Osteocyte (in vitro differentiated cells): ENCODE data around the gene ADRA1B. TPM values are rescaled to one million over a fixed set of nuclear protein-coding genes. Genes with fewer than 3 reads are reported as not detected.
"Not testable (repeated sequence)": the region's sequence is repeated elsewhere in the genome, so short reads cannot be mapped to it uniquely, and the experiment has no call there.

ENCODE experiments used
- DNase-seq: peaks from one replicate; pipeline ENCODE4 v3.0.0; 2021; ENCODE audit warnings: mixed read lengths; ENCODE audit not compliant: unreplicated experiment; ENCODE audit errors: extremely low spot score
- H3K27ac Mint-ChIP-seq: one replicate; pipeline ENCODE4 v1.8.0; 2021; ENCODE audit warnings: mild to moderate bottlenecking, mixed read lengths; ENCODE audit not compliant: unreplicated experiment
- H3K27me3 Mint-ChIP-seq: one replicate; pipeline ENCODE4 v1.8.0; 2021; ENCODE audit warnings: mixed read lengths; ENCODE audit not compliant: unreplicated experiment
- H3K36me3 Mint-ChIP-seq: one replicate; pipeline ENCODE4 v1.8.0; 2021; ENCODE audit warnings: mixed read lengths; ENCODE audit not compliant: unreplicated experiment
- H3K4me1 Mint-ChIP-seq: one replicate; pipeline ENCODE4 v1.8.0; 2021; ENCODE audit warnings: mixed read lengths; ENCODE audit not compliant: unreplicated experiment
- H3K4me3 Mint-ChIP-seq: one replicate; pipeline ENCODE4 v1.8.0; 2021; ENCODE audit warnings: mild to moderate bottlenecking, moderate library complexity, mixed read lengths; ENCODE audit not compliant: unreplicated experiment
- H3K9me3 Mint-ChIP-seq: one replicate; pipeline ENCODE4 v1.8.0; 2021; ENCODE audit warnings: mixed read lengths; ENCODE audit not compliant: unreplicated experiment
- CTCF ChIP-seq: fragments of 200-600 bp; sonication (generic); IDR thresholded peaks from 2 replicates; pipeline ENCODE4 v1.5.0; 2021; ENCODE audit warnings: antibody characterized with exemption, mild to moderate bottlenecking, moderate library complexity
- total RNA-seq: library from RNA; stranded (reverse); gene quantifications from 2 replicates; pipeline ENCODE4 v1.2.1, GENCODE V29; 2021

ADRA1B gene
- total RNA-seq, 1 donor from 2014 or later, result 4.0 TPM

GRCh38 chr5:159965031-159965837 is 49.0 kb downstream of the ADRA1B start:
- peak; percentile 83 for TF ChIP-seq CTCF
- H3K36me3 Mint-ChIP-seq, result no peaks in the 10 kb centered on the region
- no peak for DNase-seq

GRCh38 chr5:159965838-159966128 is 49.5 kb downstream of the ADRA1B start:
- not testable (repeated sequence) for H3K27me3 Mint-ChIP-seq, H3K9me3 Mint-ChIP-seq, H3K36me3 Mint-ChIP-seq, H3K27ac Mint-ChIP-seq, H3K4me3 Mint-ChIP-seq, H3K4me1 Mint-ChIP-seq, DNase-seq

More at GRCh38 chr5:159965031-159965837, 49.0 kb downstream of the ADRA1B start:
- Mint-ChIP-seq H3K9me3 (no peaks in the 10 kb centered on the region), H3K4me3 (no peak overlapping the region), H3K4me1 (peaks cover 6% of the 10 kb centered on the region), H3K27me3 (no peaks in the 10 kb centered on the region), H3K27ac (no peak overlapping the region)

GRCh38 chr5:159969966-159970365 is 53.7 kb downstream of the ADRA1B start:
- no peak for TF ChIP-seq CTCF
- H3K4me3 Mint-ChIP-seq, result no peak overlapping the region
- DNase-seq, result no peak
- H3K4me1 Mint-ChIP-seq, result peaks cover 21% of the 10 kb centered on the region
- H3K9me3 Mint-ChIP-seq, result no peaks in the 10 kb centered on the region
- H3K27ac Mint-ChIP-seq, result no peak overlapping the region
- no peaks in the 10 kb centered on the region for H3K36me3 Mint-ChIP-seq
- H3K27me3 Mint-ChIP-seq, result peaks cover 2% of the 10 kb centered on the region

GRCh38 chr5:159971038-159971437 is 54.8 kb downstream of the ADRA1B start:
- peaks cover 2% of the 10 kb centered on the region for H3K27me3 Mint-ChIP-seq
- H3K4me3 Mint-ChIP-seq, result no peak overlapping the region
- H3K9me3 Mint-ChIP-seq, result no peaks in the 10 kb centered on the region
- H3K36me3 Mint-ChIP-seq, result no peaks in the 10 kb centered on the region
- no peak for TF ChIP-seq CTCF
- no peak overlapping the region for H3K27ac Mint-ChIP-seq
- no peak for DNase-seq
- peaks cover 28% of the 10 kb centered on the region for H3K4me1 Mint-ChIP-seq

- no peak for DNase-seq
- H3K36me3 Mint-ChIP-seq, result no peaks in the 10 kb centered on the region
- no peak for TF ChIP-seq CTCF
- peaks cover 2% of the 10 kb centered on the region for H3K27me3 Mint-ChIP-seq
- no peaks in the 10 kb centered on the region for H3K9me3 Mint-ChIP-seq
- peak overlapping the region; percentile 41 for H3K4me3 Mint-ChIP-seq
- H3K27ac Mint-ChIP-seq, result no peak overlapping the region
- peaks cover 25% of the 10 kb centered on the region for H3K4me1 Mint-ChIP-seq
These were observed 55.2 kb downstream of the ADRA1B start for GRCh38 chr5:159971514-159971913.
